Sigmoid colon (tissue), 7 donors: ENCODE results near the gene GPR139. TPM values are rescaled to one million over a fixed set of nuclear protein-coding genes. Genes with fewer than 3 reads are reported as not detected.

Experiments used
- DNase-seq: peaks from one replicate; pipeline ENCODE4 v3.0.0-alpha.2; 2019
- H3K27ac ChIP-seq, 4 donors: fragments of 200-600 bp; sonication (generic); one replicate each; pipeline ENCODE4 v1.5.1; 2016 to 2019; ENCODE audit warnings: mild to moderate bottlenecking in 1 of 4
- H3K27me3 ChIP-seq, 3 donors: fragments of 200-600 bp; sonication (generic); one replicate each; pipeline ENCODE4 v1.5.1; 2019; ENCODE audit warnings: mild to moderate bottlenecking in 1 of 3
- H3K36me3 ChIP-seq, 4 donors: fragments of 200-600 bp; sonication (generic); one replicate each; pipeline ENCODE4 v1.5.1; 2016 to 2019
- H3K4me1 ChIP-seq, 4 donors: fragments of 200-600 bp; sonication (generic); one replicate each; pipeline ENCODE4 v1.5.1; 2017 to 2019
- H3K4me3 ChIP-seq, 4 donors: fragments of 200-600 bp; sonication (generic); one replicate each; pipeline ENCODE4 v1.5.1; 2017 to 2019; ENCODE audit warnings: mild to moderate bottlenecking in 2 of 4, moderate library complexity in 1 of 4
- H3K9me3 ChIP-seq, 4 donors: fragments of 200-600 bp in 3 of 4; sonication (generic) in 3 of 4; one replicate each; pipeline versions ENCODE4 v1.5.1 to v1.6.1; 2013 to 2019
- EP300 ChIP-seq, 4 donors: sonication (generic); formaldehyde crosslinking; IDR thresholded peaks; one replicate each; pipeline ENCODE4 v1.6.1; 2017; ENCODE audit warnings: antibody characterized with exemption in 4 of 4
- POLR2A ChIP-seq, 2 donors: fragments of 450-650 bp; IDR thresholded peaks; one replicate each; pipeline ENCODE4 v1.6.1; 2016; ENCODE audit warnings: antibody characterized with exemption in 2 of 2, mild to moderate bottlenecking in 2 of 2, moderate library complexity in 2 of 2
- POLR2AphosphoS5 ChIP-seq, 4 donors: sonication (generic); formaldehyde crosslinking; IDR thresholded peaks; one replicate each; pipeline ENCODE4 v1.6.1; 2017; ENCODE audit warnings: antibody characterized with exemption in 4 of 4
- WGBS, 2 donors: extraction: QIAGEN DNeasy Blood & Tissue Kit; methylation state at CpG; one replicate each; pipeline ENCODE4 v1.1.7; 2013; 5-methylcytosine and 5-hydroxymethylcytosine counted together
- intact Hi-C: fragments of 100-400 bp; cut with DNase I; formaldehyde crosslinking; loops from one replicate; pipeline ENCODE4 v1.15.1; 2023
- polyA plus RNA-seq, 3 donors: library from polyadenylated mRNA; stranded (reverse); fragments of 200-250 nt; gene quantifications; one replicate each; pipeline ENCODE4 v1.2.3, GENCODE V29; 2013
- total RNA-seq, 4 donors: library from RNA; depleted of rRNA; stranded (reverse); fragments of >200 nt; gene quantifications; one replicate each; pipeline ENCODE4 v1.1.0, GENCODE V29; 2016
- TF ChIP-seq, protein P1 (sequence below), 4 experiments: fragments of 450-650 bp in 3 of 4; fragments of 200-600 bp in 1 of 4; IDR thresholded peaks; one replicate each; pipeline ENCODE4 v1.5.1; 2016 to 2019; ENCODE audit warnings: antibody characterized with exemption in 4 of 4, mild to moderate bottlenecking in 3 of 4, moderate library complexity in 2 of 4
- donor health status: healthy with polysubstance abuse.
- donor health status: Bipolar disorder and iron deficiency.
- donor health status: healthy.

The GPR139 gene
- total and polyA plus RNA-seq, 7 donors, result not detected

DNA sequence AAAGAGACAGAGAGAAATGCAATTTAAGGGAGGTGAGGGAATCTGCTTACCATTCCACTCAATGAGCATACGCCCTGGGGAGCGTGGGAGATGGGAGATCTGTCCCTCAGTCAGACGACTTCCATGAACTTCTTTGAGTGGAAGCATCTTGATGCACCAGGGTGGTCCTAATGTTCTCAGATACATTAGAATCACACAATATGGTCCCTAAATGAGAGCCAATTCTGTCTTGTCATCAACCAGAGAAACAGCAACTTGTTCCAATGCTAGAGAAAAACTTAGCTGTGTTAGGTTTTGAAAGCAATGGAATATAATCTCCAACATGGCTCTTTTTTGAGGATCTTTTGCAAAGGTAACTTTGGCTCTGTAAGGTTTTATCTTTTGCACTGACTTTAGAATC is 44.1 kb downstream of the GPR139 start:
- no peak overlapping the region for H3K4me3 ChIP-seq
- H3K36me3 ChIP-seq, result no peaks in the 10 kb centered on the region
- WGBS, 2 donors, result 88 to 89% methylated on average over 3 of the region's 3 CpGs
- no peaks in the 10 kb centered on the region for H3K4me1 ChIP-seq
- intact Hi-C loops, result no loop called here
- H3K27ac ChIP-seq, result no peak overlapping the region
- TF ChIP-seq POLR2A (IDR thresholded peaks at IDR 0.05) (no peak), POLR2AphosphoS5 (IDR thresholded peaks at IDR 0.05) (no peak), EP300 (IDR thresholded peaks at IDR 0.05) (no peak)
- TF ChIP-seq, protein P1, sequence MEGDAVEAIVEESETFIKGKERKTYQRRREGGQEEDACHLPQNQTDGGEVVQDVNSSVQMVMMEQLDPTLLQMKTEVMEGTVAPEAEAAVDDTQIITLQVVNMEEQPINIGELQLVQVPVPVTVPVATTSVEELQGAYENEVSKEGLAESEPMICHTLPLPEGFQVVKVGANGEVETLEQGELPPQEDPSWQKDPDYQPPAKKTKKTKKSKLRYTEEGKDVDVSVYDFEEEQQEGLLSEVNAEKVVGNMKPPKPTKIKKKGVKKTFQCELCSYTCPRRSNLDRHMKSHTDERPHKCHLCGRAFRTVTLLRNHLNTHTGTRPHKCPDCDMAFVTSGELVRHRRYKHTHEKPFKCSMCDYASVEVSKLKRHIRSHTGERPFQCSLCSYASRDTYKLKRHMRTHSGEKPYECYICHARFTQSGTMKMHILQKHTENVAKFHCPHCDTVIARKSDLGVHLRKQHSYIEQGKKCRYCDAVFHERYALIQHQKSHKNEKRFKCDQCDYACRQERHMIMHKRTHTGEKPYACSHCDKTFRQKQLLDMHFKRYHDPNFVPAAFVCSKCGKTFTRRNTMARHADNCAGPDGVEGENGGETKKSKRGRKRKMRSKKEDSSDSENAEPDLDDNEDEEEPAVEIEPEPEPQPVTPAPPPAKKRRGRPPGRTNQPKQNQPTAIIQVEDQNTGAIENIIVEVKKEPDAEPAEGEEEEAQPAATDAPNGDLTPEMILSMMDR (IDR thresholded peaks at IDR 0.05), result no peak
- H3K27me3 ChIP-seq, result peaks cover 0 to 4% (median 0%) of the 10 kb centered on the region in 3 donors
- DNase-seq, result no peak
- H3K9me3 ChIP-seq, result no peaks in the 10 kb centered on the region

DNA sequence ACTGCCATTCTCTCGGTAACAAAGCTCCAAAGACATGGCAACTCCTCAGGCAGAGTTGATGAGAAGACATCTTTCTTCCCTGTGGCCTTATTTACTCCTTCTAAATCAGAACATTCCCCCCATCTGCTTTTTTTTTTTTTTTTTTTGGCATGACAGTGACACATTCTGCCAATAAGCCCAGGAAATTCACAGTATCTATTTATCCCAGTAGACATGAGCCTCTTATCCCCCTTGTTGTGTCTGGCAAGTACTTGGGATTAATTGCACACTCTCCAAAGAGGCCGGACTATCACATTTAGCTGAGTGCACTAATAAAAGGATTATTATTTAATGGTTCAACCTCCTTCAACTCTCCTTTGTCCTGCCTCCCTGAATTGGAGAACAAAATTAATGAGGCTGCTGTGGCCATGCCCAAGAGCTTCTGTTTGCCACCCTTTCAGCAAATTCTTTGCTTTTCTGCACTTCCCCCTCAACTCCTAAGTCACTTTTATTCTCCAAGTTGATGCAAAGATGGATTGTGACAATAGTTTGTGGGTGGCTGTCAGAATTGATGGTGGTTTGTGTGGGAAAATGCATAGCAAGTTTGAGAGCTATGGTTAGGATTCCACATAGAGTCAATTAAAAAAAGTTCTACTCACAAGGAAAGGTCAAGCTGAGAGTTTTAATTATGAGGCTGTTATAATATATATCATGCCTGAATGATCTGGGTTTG is 47.2 kb downstream of the GPR139 start:
- H3K36me3 ChIP-seq, result no peaks in the 10 kb centered on the region
- no peaks in the 10 kb centered on the region for H3K4me1 ChIP-seq
- 37 to 68% methylated on average over 2 of the region's 2 CpGs for WGBS, 2 donors
- H3K9me3 ChIP-seq, result no peaks in the 10 kb centered on the region
- no peak for DNase-seq
- H3K27ac ChIP-seq, result no peak overlapping the region
- H3K4me3 ChIP-seq, result no peak overlapping the region
- intact Hi-C loops, result no loop called here
- TF ChIP-seq EP300 (IDR thresholded peaks at IDR 0.05) (no peak), POLR2AphosphoS5 (IDR thresholded peaks at IDR 0.05) (no peak), POLR2A (IDR thresholded peaks at IDR 0.05) (no peak)
- TF ChIP-seq, protein P1 (IDR thresholded peaks at IDR 0.05), result no peak
- H3K27me3 ChIP-seq, result no peaks in the 10 kb centered on the region

- TF ChIP-seq POLR2AphosphoS5 (IDR thresholded peaks at IDR 0.05), result no peak
- Histone ChIP-seq H3K36me3 (no peaks in the 10 kb centered on the region), H3K4me1 (no peaks in the 10 kb centered on the region), H3K9me3 (no peaks in the 10 kb centered on the region), H3K4me3 (no peak overlapping the region), H3K27ac (no peak overlapping the region), H3K27me3 (no peaks in the 10 kb centered on the region)
- WGBS, 2 donors, result 2 to 6% methylated on average over 1 of the region's 1 CpG
- no peak for DNase-seq
- intact Hi-C loops, result no loop called here
Observed at GRCh38 chr16:20023190-20023589, 50.5 kb downstream of the GPR139 start.

- H3K4me3 ChIP-seq, result no peak overlapping the region
- 74 to 86% methylated on average over 2 of the region's 2 CpGs for WGBS, 2 donors
- intact Hi-C loops, result no loop called here
- H3K27me3 ChIP-seq, result no peaks in the 10 kb centered on the region
- TF ChIP-seq, protein P1 (IDR thresholded peaks at IDR 0.05), result no peak
- TF ChIP-seq POLR2A (IDR thresholded peaks at IDR 0.05) (no peak), EP300 (IDR thresholded peaks at IDR 0.05) (no peak), POLR2AphosphoS5 (IDR thresholded peaks at IDR 0.05) (no peak)
- H3K9me3 ChIP-seq, result no peaks in the 10 kb centered on the region
- no peak for DNase-seq
- H3K4me1 ChIP-seq, result no peaks in the 10 kb centered on the region
- no peaks in the 10 kb centered on the region for H3K36me3 ChIP-seq
- no peak overlapping the region for H3K27ac ChIP-seq
Observed at GRCh38 chr16:20020976-20021375, 52.7 kb downstream of the GPR139 start.

DNA sequence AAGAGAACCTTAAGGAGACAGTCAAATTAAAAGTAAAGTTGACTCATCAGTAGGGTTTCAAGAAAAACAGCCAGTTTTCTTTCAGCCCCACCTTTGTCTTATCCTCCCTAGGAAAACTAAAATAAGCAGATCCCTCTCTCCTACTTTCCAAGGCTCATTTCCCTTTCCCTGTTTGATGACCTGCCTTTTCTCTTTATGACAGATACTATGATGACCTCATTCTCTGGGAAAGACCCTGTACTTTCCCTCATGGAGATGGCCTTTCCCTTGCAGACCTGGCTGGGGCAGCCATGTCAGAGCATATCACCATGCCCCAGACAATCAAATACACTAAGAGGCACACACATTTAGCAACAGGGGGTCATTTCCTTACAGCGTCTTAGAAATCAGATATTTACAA is 53.6 kb downstream of the GPR139 start:
- no peak for DNase-seq
- H3K36me3 ChIP-seq, result no peaks in the 10 kb centered on the region
- intact Hi-C loops, result no loop called here
- no peaks in the 10 kb centered on the region for H3K9me3 ChIP-seq
- no peaks in the 10 kb centered on the region for H3K4me1 ChIP-seq
- H3K27me3 ChIP-seq, result no peaks in the 10 kb centered on the region
- no peak overlapping the region for H3K4me3 ChIP-seq
- TF ChIP-seq POLR2A (IDR thresholded peaks at IDR 0.05) (no peak), POLR2AphosphoS5 (IDR thresholded peaks at IDR 0.05) (no peak), EP300 (IDR thresholded peaks at IDR 0.05) (no peak)
- TF ChIP-seq, protein P1 (IDR thresholded peaks at IDR 0.05), result no peak
- H3K27ac ChIP-seq, result no peak overlapping the region
- WGBS, 2 donors, result 47 to 63% methylated on average over 1 of the region's 1 CpG
